A549 (cell line): ENCODE results near the gene PTPRK.

Experiments
- CHD2 ChIP-seq: fragments of 150-350 bp; IDR thresholded peaks from 2 replicates; pipeline ENCODE4 v1.6.1; 2014; ENCODE audit warnings: low read length; ENCODE audit not compliant: partially characterized antibody
- CHD4 ChIP-seq: fragments of 200-600 bp; sonication (generic); IDR thresholded peaks from 2 replicates; pipeline ENCODE4 v1.6.1; 2016; ENCODE audit warnings: antibody characterized with exemption, mild to moderate bottlenecking, borderline replicate concordance
- CTCF ChIP-seq: fragments of >200 bp; sonication (Bioruptor Twin); formaldehyde crosslinking; IDR thresholded peaks from 3 replicates; pipeline ENCODE4 v1.5.1; 2016
- EP300 ChIP-seq, 2 experiments: fragments of >200 bp; sonication (Bioruptor Twin); formaldehyde crosslinking; IDR thresholded peaks; 2 replicates in 1 of 2; 3 replicates in 1 of 2; pipeline ENCODE4 v1.6.1; 2016 to 2017
- ESRRA ChIP-seq: fragments of 150-350 bp; IDR thresholded peaks from 2 replicates; pipeline ENCODE4 v1.6.1; 2014; ENCODE audit warnings: mild to moderate bottlenecking, low read length, borderline replicate concordance
- HMGXB4 ChIP-seq: fragments of 250-450 bp; sonication (Bioruptor Pico); IDR thresholded peaks from 2 replicates; pipeline ENCODE4 v1.5.0; 2021; ENCODE audit warnings: mild to moderate bottlenecking, moderate library complexity, borderline replicate concordance
- MYC ChIP-seq: IDR thresholded peaks from 2 replicates; pipeline ENCODE4 v1.6.1; 2012; ENCODE audit warnings: mild to moderate bottlenecking, inconsistent platforms, low read length, improper control_type of control experiment, borderline replicate concordance
- POLR2A ChIP-seq: IDR thresholded peaks from 2 replicates; pipeline ENCODE4 v1.6.1; 2012; ENCODE audit warnings: mild to moderate bottlenecking, low read length
- RAD21 ChIP-seq, 2 experiments: fragments of >200 bp in 1 of 2; sonication (Bioruptor Twin) in 1 of 2; formaldehyde crosslinking in 1 of 2; IDR thresholded peaks in 1 of 2; conservative IDR thresholded peaks in 1 of 2; 2 replicates in 1 of 2; 3 replicates in 1 of 2; pipeline ENCODE4 v1.6.1; 2012 to 2018; ENCODE audit warnings: inconsistent platforms in 1 of 2
- SREBF2 ChIP-seq: fragments of 450-650 bp; IDR thresholded peaks from 2 replicates; pipeline ENCODE4 v1.6.1; 2014; ENCODE audit warnings: mild to moderate bottlenecking, moderate library complexity

- TF ChIP-seq CTCF (no peak), POLR2A (no peak), CHD2 (no peak), HMGXB4 (CRISPR knock-in tag) (no peak), CHD4 (no peak), EP300 (IDR thresholded peaks at IDR 0.05) (no peak), ESRRA (no peak), MYC (no peak), SREBF2 (no peak), RAD21 (conservative IDR thresholded peaks at IDR 0.05 in 1 of 2, IDR thresholded peaks at IDR 0.05 in 1 of 2) (no peak)
Observed at GRCh38 chr6:128494440-128494839, 26.0 kb downstream of the PTPRK start.
